Sigmoid colon (tissue), 4 donors: ENCODE data around the gene PTPRN.

Experiments used
- CTCF ChIP-seq, 4 experiments: fragments of 450-650 bp in 3 of 4; fragments of 200-600 bp in 1 of 4; IDR thresholded peaks; one replicate each; pipeline ENCODE4 v1.5.1; 2016 to 2019; ENCODE audit warnings: antibody characterized with exemption in 4 of 4, mild to moderate bottlenecking in 3 of 4, moderate library complexity in 2 of 4
- EP300 ChIP-seq, 4 donors: sonication (generic); formaldehyde crosslinking; IDR thresholded peaks; one replicate each; pipeline ENCODE4 v1.6.1; 2017; ENCODE audit warnings: antibody characterized with exemption in 4 of 4
- POLR2AphosphoS5 ChIP-seq, 4 donors: sonication (generic); formaldehyde crosslinking; IDR thresholded peaks; one replicate each; pipeline ENCODE4 v1.6.1; 2017; ENCODE audit warnings: antibody characterized with exemption in 4 of 4

DNA sequence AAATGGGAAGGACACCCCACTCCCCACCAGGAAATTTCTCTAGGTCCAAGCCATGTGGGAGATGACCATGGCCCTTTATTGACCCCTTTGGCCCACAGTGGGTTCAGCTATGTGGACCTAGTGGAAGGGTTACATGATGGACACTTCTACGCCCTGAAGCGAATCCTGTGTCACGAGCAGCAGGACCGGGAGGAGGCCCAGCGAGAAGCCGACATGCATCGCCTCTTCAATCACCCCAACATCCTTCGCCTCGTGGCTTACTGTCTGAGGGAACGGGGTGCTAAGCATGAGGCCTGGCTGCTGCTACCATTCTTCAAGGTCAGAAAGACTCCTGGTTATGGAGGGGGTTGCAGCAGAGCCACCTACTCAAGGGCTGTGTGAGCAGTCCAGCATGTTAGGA is 62.6 kb downstream of the PTPRN start:
- TF ChIP-seq CTCF (IDR thresholded peaks at IDR 0.05) (no peak), POLR2AphosphoS5 (IDR thresholded peaks at IDR 0.05) (no peak), EP300 (IDR thresholded peaks at IDR 0.05) (no peak)
